BE2C (cell line): ENCODE results near the gene HBQ1. TPM values are rescaled to one million over a fixed set of nuclear protein-coding genes. Genes with fewer than 3 reads are reported as not detected.

Source experiments
- DNase-seq: peaks from one replicate; pipeline ENCODE4 v3.0.0-alpha.2; 2020
- H3K27me3 ChIP-seq: fragments of 250-450 bp; sonication (Bioruptor Pico); 2 replicates; pipeline ENCODE4 v1.5.1; 2020; ENCODE audit warnings: mild to moderate bottlenecking
- H3K36me3 ChIP-seq: fragments of 250-450 bp; sonication (Bioruptor Pico); 2 replicates; pipeline ENCODE4 v1.5.1; 2020; ENCODE audit warnings: mild to moderate bottlenecking
- H3K4me1 ChIP-seq: fragments of 250-450 bp; sonication (Bioruptor Pico); 2 replicates; pipeline ENCODE4 v1.5.1; 2020
- H3K4me3 ChIP-seq: 2 replicates; pipeline ENCODE4 v1.5.1; 2011; ENCODE audit warnings: low read depth, low read length
- H3K9me3 ChIP-seq: fragments of 250-450 bp; sonication (Bioruptor Pico); 2 replicates; pipeline ENCODE4 v1.5.1; 2020
- CTCF ChIP-seq: IDR thresholded peaks from 2 replicates; pipeline ENCODE4 v1.5.1; 2012; ENCODE audit warnings: mild to moderate bottlenecking, low read depth, low read length
- polyA plus RNA-seq: library from polyadenylated mRNA; unstranded; fragments of >200 nt; gene quantifications from one replicate; pipeline ENCODE4 v1.2.1, GENCODE V29; 2012; ENCODE audit warnings: low read depth, missing spikeins; ENCODE audit not compliant: insufficient read length, insufficient read depth

Gene HBQ1
- 5.1 TPM for polyA plus RNA-seq

GRCh38 chr16:180101-180675 is at the start of gene HBQ1:
HBQ1 (plus strand) TSS chr16:180459; CDS start chr16:180487, 28 bp downstream.
- Histone ChIP-seq H3K4me1 (peaks cover 7% of the 10 kb centered on the region), H3K9me3 (no peaks in the 10 kb centered on the region), H3K27me3 (peaks cover 48% of the 10 kb centered on the region), H3K36me3 (0 out of 2 replicates have a peak, but pooled peaks cover 1% of the 10 kb centered on the region), H3K4me3 (peak within 1 kb of the TSS; percentile 46)
- peak; percentile 21; the same call in 1 of the 2 replicates for TF ChIP-seq CTCF
- peak; percentile 80 for DNase-seq

GRCh38 chr16:130533-131173 is 49.6 kb upstream of the HBQ1 start:
- Histone ChIP-seq H3K9me3 (no peaks in the 10 kb centered on the region), H3K27me3 (no peaks in the 10 kb centered on the region), H3K4me1 (no peaks in the 10 kb centered on the region), H3K36me3 (no peaks in the 10 kb centered on the region), H3K4me3 (no peak overlapping the region)
- TF ChIP-seq CTCF: no peak
- DNase-seq: no peak

- no peaks in the 10 kb centered on the region for H3K9me3 ChIP-seq
- H3K4me3 ChIP-seq: no peak overlapping the region
- DNase-seq: no peak
- no peaks in the 10 kb centered on the region for H3K4me1 ChIP-seq
- H3K36me3 ChIP-seq: no peaks in the 10 kb centered on the region
- H3K27me3 ChIP-seq: no peaks in the 10 kb centered on the region
- no peak for TF ChIP-seq CTCF
Observed at GRCh38 chr16:132120-132519, 48.1 kb upstream of the HBQ1 start.

- no peak for DNase-seq
- Histone ChIP-seq H3K4me1 (no peaks in the 10 kb centered on the region), H3K27me3 (no peaks in the 10 kb centered on the region), H3K9me3 (no peaks in the 10 kb centered on the region), H3K4me3 (no peak overlapping the region), H3K36me3 (no peaks in the 10 kb centered on the region)
- TF ChIP-seq CTCF: no peak
Observed at GRCh38 chr16:133716-134115, 46.5 kb upstream of the HBQ1 start.

GRCh38 chr16:138049-138417 is 42.2 kb upstream of the HBQ1 start:
- H3K36me3 ChIP-seq: no peaks in the 10 kb centered on the region
- no peaks in the 10 kb centered on the region for H3K27me3 ChIP-seq
- peak overlapping the region; percentile 67 for H3K4me3 ChIP-seq
- no peak for TF ChIP-seq CTCF
- peak; percentile 39 for DNase-seq
- no peaks in the 10 kb centered on the region for H3K4me1 ChIP-seq
- no peaks in the 10 kb centered on the region for H3K9me3 ChIP-seq

- no peaks in the 10 kb centered on the region for H3K4me1 ChIP-seq
- no peak for TF ChIP-seq CTCF
Observed at GRCh38 chr16:140175-140857, 39.9 kb upstream of the HBQ1 start.

More at GRCh38 chr16:140175-140857, 39.9 kb upstream of the HBQ1 start:
- Histone ChIP-seq H3K4me3 (no peak overlapping the region), H3K36me3 (no peaks in the 10 kb centered on the region), H3K27me3 (no peaks in the 10 kb centered on the region), H3K9me3 (no peaks in the 10 kb centered on the region)
- DNase-seq: no peak
